ENCODE results near the gene TTC39B.

The TTC39B gene

GRCh38 chr9:15221746-15222145 lies 85.3 kb downstream of the TTC39B start:
- FAIRE-seq = no peak

- no peak for FAIRE-seq
Measured at GRCh38 chr9:15220658-15221318, 86.2 kb downstream of the TTC39B start.

DNA sequence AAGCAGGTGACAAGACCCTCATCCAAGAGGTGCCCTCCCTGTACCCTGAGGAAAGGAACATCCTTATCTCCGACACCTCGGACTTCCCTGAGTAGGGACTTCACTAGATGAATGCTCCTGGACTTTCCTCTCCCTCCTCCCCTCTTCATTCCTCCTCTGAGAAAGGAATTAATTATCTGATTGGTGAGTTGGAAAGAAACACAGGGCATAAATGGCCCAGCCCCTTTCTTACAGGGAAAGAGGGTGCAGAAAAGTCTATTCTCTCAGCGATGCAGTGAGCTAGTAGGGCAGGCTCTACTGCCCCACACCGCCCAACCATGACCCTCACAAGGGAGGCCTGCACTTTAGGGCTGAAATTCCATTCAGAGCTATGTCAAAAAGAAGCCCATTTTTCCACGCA lies 87.5 kb downstream of the TTC39B start:
- FAIRE-seq = no peak

DNA sequence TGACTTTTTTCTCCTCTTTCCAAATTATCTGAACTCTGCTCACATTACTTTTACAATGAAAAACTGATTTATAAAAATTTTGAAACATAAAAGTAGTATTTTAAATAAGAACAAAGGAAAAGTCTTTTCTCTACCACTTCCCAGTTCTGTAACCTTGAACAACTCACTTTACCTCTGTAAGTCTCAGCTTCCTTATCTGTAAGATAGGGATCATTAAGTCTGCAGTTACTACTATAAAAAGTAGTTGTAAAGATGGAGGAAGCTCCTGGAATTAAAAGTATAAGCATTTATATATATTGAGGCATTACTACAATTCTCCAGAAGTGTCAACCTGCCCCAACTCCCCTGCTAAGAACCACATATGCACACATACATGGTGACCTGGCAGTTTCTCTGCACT lies 88.0 kb downstream of the TTC39B start:
- FAIRE-seq = no peak

- no peak for FAIRE-seq
Measured at GRCh38 chr9:15213249-15213648, 93.8 kb downstream of the TTC39B start.

DNA sequence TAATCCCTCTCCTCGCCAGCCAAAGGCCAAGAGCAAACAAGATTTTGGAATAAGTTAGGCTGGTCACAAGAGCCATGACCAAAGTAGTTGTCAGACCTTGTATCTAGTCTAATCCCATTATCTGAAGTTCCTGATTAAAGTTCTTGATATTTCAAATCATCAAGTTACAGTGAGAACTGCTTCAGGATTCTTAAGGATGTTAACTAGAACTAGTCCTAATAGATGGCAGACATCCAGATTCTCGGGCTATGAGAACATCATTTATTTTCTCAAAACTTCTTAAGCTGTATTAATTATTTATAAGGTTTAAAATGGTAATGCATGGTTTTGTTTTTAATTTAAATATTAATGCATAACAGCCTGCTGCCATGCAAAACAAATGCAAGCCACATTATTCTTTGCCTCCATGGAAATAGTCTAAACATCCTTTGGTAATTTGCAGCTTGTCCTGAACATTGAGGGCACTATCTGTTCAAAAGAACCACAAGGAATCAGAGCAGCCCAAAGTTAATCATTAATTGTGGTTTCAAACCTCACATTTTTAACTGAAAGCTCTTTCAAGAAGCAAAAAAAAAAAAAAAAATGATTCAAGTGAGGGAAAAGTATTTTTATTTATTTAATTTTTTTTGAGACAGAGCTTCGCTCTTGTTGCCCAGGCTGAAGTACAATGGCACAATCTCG lies 95.1 kb downstream of the TTC39B start:
- no peak for FAIRE-seq

- FAIRE-seq = no peak
Measured at GRCh38 chr9:15211160-15211814, 95.7 kb downstream of the TTC39B start.

DNA sequence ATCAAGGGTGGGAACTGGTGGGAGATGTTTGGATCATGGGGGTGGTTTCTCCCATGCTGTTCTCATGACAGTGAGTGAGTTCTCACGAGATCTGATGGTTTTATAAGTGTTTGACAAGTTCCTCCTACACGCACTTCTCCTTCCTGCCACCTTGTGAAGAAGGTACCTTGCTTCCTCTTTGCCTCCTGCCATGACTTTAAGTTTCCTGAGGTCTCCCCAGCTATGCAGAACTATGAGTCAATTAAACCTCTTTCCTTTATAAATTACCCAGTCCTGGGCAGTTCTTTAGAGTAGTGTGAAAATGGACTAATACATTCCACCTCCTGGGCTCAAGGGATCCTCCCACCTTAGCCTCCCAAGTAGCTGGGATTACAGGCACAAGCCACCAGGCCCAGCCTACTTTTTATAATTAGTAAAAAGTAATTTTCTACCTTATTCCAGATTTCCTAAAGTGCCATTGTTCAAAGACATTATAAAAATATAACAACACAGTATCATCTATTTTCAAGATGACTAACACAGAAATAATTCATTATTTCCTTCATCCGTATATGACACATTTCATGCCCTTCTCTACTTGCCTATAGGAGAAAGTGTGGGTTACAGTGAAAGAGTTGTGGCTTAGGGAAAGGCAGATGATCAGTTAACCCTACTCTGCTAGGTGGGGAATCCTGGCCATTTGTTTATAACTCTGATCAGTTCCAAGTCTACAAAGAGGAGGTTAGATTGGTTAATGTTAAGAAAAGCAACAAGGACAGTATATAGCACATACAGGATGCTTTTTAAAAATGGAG lies 99.9 kb downstream of the TTC39B start:
- FAIRE-seq = no peak

DNA sequence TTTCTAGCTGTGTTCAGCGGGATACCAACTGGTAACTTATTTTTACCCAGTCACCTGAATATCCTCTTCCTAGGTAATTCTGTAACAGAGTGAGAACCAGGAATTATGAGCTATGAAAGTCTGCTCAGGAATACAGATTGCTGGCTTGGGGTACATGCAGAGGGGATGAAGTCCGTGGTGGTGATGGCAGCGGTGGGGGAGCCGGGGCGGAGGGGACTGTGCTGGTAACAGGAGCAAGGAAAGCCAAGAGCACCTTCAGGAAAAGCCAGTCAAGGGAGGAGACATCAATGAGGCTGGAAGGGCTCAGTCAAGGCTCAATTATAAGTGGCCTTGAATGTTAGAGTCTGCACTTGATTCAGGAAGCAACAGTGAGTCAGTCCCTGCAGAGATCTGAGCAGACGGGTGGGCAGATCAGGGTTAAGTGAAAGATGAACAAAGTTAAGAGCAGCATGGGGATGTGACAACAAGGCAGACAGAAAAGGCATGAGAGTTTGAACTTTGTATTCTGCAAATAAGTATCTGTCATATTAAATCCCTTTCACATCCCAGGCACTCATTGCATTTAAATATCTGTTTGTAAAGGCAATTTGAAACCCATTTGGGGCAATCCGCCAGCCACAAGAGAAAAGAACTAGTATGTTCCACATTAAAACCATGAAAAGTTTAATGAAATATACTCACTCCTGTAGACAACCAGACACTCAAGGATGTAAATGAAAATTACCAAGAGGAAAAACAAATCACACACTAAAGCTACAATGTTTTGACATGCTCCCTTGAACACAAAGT lies 101.2 kb downstream of the TTC39B start:
- FAIRE-seq = no peak

- no peak for FAIRE-seq
Measured at GRCh38 chr9:15203581-15203980, 103.4 kb downstream of the TTC39B start.

GRCh38 chr9:15200111-15200510 lies 106.9 kb downstream of the TTC39B start:
- FAIRE-seq = no peak

- no peak for FAIRE-seq
Measured at GRCh38 chr9:15192856-15193255, 114.2 kb downstream of the TTC39B start.

DNA sequence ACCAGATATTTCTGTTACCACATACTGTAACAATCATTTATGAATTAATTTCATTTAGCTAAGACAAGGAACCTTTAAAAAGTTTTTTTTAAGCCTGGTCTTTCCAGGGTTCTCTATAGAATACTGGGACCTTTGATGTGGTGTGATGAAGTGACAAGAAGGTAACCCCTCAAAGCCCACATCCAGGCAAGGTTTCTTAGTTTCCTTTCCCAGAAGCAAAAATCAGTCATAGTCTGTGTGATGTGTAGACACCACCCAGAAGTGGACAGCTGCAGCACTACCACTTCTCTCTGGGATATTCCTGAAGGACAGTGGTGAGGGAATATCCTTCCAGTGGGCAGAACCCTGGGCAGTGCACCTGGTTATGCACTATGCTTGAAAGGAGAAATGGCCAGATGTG lies 115.6 kb downstream of the TTC39B start:
- FAIRE-seq = no peak

DNA sequence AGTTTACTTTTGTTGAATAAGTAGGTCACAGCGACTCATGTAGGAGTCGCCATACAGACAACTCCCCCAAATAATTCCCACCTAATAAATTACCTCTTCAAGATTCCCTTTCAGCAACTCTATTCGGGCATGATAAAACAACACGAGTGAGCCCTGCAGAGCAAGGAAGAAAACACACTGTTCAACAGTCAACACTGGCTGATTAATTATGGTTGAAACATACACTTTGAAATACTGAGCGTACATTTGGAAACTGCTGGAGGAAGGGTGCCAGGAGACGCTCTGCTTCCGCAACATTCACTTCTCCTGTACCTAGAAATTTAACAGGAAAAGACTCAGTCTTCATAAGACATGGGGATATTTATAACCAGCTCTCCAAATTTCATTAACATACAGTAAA lies 117.5 kb downstream of the TTC39B start:
- no peak for FAIRE-seq

GRCh38 chr9:15187589-15187988 lies 119.4 kb downstream of the TTC39B start:
- FAIRE-seq = no peak

- FAIRE-seq = no peak
Measured at GRCh38 chr9:15182730-15183129, 124.3 kb downstream of the TTC39B start.

- no peak for FAIRE-seq
Measured at GRCh38 chr9:15182101-15182551, 124.9 kb downstream of the TTC39B start.

DNA sequence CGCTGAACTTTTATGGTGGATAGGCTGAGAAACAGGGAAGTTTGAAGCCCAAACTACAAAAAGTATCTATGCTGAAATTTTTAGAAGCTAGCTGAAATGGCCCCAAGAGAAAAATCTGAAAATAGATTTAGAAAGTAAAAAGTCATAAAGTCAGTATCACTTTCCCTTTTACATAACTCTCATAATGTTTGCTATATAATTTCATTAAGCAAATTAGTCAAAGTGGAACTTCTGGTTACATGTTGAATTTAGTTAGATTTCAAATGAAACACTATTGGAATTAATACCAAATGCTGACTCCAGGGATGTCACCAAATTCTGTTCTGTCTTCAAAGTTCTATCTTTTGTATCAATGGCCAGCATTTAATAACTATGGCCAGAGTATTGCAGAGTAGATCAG lies 126.9 kb downstream of the TTC39B start:
- no peak for FAIRE-seq

- no peak for FAIRE-seq
Measured at GRCh38 chr9:15178631-15179030, 128.4 kb downstream of the TTC39B start.

DNA sequence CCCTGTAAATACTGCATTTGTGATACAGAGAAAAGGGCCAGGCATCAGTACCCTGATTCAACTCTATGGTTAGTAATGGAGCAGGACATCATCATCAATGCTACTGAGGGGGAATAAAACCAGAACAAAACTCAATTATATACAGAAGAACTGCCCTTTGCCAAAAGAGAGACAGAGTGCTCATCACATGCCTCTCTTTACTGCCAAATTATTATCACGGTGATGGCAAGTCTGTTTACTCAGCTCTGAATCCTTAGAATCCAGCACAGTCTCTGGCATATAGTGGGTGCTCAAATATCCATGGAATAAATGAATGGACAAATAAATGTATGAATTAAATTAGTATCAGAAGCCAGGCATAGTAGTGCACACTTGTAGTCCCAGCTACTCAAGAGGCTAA lies 130.2 kb downstream of the TTC39B start:
- FAIRE-seq = no peak

GRCh38 chr9:15163931-15164330 lies 143.1 kb downstream of the TTC39B start:
- FAIRE-seq = no peak

GRCh38 chr9:15161753-15162152 lies 145.3 kb downstream of the TTC39B start:
- no peak for FAIRE-seq

All from colon (tissue), 2 donors.